ENCODE data around the gene STAT6.

Gene STAT6

DNA sequence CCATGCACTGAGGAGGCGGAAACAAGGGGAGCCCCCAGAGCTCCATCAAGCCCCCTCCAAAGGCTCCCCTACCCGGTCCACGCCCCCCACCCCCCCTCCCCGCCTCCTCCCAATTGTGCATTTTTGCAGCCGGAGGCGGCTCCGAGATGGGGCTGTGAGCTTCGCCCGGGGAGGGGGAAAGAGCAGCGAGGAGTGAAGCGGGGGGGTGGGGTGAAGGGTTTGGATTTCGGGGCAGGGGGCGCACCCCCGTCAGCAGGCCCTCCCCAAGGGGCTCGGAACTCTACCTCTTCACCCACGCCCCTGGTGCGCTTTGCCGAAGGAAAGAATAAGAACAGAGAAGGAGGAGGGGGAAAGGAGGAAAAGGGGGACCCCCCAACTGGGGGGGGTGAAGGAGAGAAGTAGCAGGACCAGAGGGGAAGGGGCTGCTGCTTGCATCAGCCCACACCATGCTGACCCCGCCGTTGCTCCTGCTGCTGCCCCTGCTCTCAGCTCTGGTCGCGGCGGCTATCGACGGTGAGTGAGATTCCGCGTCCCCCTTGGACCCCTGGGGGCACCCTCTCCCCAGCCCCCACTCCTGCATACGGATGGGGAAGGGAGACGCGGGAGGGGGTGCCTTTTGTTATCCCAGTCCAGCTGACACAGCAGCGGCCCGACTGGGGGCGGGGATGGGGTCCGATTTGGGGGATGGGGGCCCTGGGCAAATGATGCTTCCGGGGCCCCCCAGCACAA lies 17.5 kb upstream of the STAT6 start:
- in situ Hi-C loops (cut with HindIII; ENCODE audit: low sequenced_read_pairs) = loop anchor here (10.0 kb wide), 1 partner anchor 64 kb away; no protein-coding TSS in a partner anchor

DNA sequence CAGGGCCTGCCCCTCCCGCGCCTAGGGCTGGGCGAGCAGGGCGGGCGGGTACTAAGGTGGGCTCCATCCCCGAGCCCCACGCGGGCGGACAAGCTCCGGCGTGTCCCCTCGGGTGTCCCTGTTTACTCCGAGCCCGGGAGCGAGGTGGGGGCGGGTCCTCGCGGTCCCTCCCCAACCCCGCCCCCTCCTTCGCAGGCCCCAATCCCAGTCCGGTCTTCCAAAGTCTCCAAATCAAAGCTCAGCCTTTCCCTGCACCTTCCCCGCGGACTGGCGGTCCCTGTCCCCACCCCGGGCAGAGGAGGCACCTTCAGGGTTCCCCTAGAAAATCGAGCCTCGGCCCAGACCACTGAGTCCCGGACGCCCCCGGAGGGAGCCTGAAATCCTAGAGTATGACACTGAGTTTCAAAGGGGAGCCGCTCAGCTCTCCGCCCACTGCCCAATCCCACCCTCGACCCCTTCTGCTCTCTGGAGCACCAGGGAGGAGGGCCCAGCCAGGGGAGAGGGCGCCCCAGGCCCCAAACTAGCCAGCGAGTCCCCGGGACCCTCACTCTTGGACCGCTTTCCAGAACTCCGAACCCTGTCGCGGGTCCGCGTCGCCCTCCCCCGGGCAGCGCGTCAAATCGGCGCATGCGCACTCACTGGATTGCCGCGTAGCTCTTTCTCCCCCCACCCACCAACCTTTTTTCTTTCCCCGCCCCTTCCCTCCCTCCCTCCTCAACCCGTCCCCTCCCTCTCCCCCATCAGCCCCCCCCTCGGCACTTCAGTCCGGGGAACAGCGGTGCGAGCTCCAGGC lies 16.8 kb upstream of the STAT6 start, which contains the start of gene LRP1:
TSS of gene LRP1 (plus strand) at position 758 of the 793 bp plus-strand sequence. CDS start 482 bp downstream, outside the sequence.
- in situ Hi-C loops (cut with HindIII; ENCODE audit: low sequenced_read_pairs) = loop anchor here (10.0 kb wide), 1 partner anchor 63 kb away; no protein-coding TSS in a partner anchor

DNA sequence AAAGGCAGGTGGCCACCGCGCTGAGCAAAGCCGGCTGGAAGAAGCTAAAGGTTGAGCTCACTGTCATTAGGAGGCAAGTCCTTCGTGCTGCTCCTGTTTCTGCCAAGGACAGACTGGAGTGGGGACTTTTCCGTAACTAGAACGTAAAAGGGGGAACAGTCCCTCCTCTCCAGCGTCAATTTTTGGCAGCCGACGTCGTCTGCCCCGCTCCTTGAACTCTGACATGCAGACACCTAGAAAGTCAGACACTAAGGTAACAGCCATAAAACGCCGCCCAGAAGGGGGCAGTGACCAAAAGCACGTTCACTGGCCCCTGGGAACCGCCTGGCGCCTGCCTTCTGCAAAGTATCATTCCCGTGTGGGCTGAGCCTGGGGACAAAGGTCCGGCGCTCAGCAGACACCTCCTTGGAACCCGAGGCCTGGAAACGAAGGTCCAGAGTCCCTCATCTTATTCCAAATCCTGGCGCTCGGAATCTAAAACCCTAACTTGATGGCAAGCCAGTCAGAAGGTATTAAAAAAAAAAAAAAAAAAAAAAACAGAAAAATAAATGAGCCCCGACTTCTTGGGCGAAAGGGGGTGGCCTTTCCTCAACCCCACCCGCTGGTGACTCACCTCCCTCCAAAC lies 16.1 kb upstream of the STAT6 start:
- in situ Hi-C loops (cut with HindIII; ENCODE audit: low sequenced_read_pairs) = loop anchor here (10.0 kb wide), 1 partner anchor 62 kb away; no protein-coding TSS in a partner anchor

DNA sequence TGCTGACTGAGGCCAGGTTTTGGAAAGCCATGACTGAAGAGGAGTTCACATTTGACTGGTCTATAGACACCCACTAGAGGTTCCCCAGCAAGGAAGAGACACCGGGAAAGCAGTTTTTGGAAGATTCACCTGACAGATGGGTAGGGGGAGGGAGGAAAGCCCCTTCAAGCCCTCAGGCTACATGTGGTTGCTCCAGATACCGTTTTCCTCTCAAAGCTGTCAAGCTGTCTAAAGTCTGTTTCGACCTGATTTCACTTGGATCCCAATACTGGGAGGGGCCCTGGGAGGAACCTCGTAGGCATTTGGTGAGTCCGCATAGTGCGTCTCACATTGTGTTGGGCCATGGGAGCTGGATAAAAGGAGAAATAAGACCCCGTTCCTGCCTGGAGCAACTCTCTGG lies 15.4 kb upstream of the STAT6 start:
- in situ Hi-C loops (cut with HindIII; ENCODE audit: low sequenced_read_pairs) = loop anchor here (10.0 kb wide), 1 partner anchor 62 kb away; no protein-coding TSS in a partner anchor

DNA sequence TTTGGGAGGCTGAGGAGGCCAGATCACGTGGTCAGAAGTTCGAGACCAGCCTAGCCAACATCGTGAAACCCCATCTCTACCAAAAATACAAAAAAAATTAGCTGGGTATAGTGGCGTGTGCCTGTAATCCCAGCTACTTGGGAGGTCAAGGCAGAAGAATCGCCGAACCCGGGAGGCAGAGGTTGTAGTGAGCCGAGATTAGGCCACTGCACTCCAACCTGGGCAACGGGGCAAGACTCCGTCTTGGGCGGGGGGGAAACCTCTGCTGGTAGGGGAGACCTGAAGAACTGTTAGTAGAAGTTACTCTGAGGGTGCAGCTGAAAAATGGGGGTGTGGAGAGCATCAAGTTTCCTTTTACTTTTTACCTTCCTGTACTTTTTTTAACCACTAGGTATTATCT lies 14.9 kb upstream of the STAT6 start:
- in situ Hi-C loops (cut with HindIII; ENCODE audit: low sequenced_read_pairs) = loop anchor here (10.0 kb wide), 1 partner anchor 61 kb away; no protein-coding TSS in a partner anchor

DNA sequence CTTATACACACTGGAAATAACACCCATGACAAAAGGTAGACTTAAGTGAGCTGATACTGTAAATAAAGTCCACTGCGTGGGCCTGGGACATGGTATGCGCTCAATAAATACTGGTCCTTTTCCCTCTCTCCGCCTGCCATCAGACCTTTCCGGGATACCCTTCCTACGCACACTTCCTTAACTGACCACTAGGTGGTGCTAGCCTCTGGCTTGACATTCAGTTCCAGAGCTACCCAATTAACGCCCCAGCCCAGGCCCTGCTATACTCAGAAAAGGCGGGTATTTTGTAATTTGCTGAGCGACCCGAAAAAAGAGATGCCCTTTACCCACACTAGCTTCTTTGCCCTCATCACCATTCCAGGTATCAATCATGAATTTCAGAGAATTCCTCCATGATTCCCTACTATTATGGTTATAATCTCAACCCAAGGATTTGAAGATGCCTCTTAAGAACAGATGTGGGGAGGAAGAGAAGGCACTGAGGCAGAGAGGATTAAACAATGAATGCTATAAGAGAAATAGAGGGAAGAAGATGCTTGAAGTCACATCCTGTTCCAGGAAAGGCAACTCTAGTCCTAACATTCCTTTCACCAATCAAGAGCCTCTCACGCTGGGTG lies 13.2 kb upstream of the STAT6 start:
- in situ Hi-C loops (cut with HindIII; ENCODE audit: low sequenced_read_pairs) = loop anchor here (5.0 to 10.0 kb wide), 2 partner anchors 48 to 60 kb away; no protein-coding TSS in a partner anchor

DNA sequence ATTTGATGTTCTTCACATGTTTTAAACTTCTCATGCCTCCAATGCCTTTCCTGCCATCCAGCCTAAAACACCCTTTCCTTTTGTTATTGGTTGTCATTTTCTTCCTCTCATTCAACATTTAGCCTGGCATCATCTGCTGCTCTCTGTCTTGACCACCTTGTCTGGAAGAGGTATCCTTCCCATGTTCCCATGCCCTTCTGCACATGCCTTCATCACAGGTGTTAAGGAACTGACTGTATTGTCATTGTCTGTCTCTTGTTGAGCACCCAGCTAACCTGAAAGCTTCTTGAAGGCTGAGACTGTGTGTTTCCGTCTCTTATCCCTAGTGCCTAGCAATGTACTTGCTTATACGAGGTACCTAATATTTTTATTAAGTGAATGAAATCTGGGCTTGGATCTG lies 12.7 kb upstream of the STAT6 start:
- in situ Hi-C loops (cut with HindIII; ENCODE audit: low sequenced_read_pairs) = loop anchor here (5.0 to 10.0 kb wide), 2 partner anchors 48 to 59 kb away; no protein-coding TSS in a partner anchor

DNA sequence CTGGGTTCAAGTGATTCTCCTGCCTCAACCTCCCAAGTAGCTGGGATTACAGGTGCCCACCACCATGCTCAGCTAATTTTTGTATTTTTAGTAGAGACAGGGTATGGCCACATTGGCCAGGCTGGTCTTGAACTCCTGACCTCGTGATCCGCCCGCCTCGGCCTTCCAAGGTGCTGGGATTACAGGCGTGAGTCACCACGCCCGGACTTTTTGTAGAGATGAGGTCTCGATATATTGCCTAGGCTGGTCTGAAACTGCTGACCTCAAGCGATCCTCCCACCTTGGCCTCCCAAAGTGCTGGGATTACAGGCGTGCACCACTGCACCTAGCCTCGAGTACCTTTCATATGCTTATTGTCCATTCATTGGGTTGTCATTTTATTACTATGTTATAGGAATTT lies 9.6 kb upstream of the STAT6 start:
- in situ Hi-C loops (cut with HindIII; ENCODE audit: low sequenced_read_pairs) = loop anchor here (5.0 to 10.0 kb wide), 2 partner anchors 52 to 56 kb away; no protein-coding TSS in a partner anchor

DNA sequence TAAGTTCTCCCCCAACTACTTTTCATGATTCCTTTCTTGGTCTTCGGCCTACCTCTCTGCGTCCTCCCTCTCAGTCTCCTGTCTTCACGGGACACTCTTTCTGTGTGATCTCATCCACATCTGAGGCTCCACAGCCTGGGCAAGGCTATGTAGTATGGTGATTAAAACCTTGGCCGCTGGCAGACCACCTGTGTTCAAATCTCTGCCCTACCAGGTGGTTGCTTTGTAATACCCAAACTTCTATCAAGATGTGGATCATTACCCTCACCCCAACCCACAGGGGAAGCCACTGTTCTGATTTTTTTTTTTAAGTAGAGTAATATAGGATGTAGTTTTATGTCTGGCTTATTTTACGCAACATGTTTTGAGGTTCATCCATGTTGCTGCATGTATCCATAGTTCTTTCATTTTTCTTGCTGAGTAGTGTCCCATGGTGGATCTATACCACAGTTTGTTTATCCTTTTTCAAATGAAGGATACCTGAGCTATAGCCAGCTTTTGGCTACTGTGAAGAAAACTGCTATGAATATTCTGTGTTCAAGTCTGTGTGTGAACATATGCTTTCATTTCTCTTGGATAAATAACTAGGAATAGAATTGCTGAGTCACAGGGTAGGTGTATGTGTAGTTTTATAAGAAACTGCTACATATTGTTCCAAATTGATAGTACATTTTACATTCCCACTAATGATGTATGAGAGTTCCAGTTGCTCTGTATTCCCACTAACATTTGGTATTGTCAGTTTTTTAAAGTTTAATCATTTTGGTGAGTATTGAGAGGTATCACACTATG lies 8.3 kb upstream of the STAT6 start:
- in situ Hi-C loops (cut with HindIII; ENCODE audit: low sequenced_read_pairs) = loop anchor here (5.0 to 10.0 kb wide), 2 partner anchors 53 to 55 kb away; no protein-coding TSS in a partner anchor

DNA sequence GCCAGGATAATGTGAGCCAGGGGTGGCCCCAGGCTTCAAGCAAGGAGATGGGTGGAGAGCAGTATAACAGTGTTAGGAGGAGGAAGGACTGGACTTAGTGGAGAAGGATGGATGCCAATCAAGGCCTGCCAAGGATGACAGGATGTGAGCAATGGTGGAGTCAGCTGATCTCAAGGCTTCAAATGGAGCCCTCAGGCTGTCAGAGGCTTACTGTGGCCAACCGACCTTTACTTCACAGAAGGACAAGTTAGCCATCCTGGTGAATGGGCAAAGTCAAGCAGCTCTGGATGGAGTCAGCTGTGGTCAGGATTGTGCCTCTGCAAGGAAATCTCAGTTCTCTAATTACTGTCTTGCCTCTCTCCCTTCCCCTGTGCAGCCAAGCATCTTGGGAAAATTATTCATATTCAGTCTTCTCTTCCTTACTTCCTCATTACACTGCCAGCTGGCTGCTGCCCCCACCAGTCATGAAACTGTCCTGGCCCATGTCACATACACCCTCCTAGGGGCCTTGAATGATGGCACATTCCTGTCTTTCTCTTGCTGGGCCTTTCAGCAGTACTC lies 7.6 kb upstream of the STAT6 start:
- in situ Hi-C loops (cut with HindIII; ENCODE audit: low sequenced_read_pairs) = no loop called here

DNA sequence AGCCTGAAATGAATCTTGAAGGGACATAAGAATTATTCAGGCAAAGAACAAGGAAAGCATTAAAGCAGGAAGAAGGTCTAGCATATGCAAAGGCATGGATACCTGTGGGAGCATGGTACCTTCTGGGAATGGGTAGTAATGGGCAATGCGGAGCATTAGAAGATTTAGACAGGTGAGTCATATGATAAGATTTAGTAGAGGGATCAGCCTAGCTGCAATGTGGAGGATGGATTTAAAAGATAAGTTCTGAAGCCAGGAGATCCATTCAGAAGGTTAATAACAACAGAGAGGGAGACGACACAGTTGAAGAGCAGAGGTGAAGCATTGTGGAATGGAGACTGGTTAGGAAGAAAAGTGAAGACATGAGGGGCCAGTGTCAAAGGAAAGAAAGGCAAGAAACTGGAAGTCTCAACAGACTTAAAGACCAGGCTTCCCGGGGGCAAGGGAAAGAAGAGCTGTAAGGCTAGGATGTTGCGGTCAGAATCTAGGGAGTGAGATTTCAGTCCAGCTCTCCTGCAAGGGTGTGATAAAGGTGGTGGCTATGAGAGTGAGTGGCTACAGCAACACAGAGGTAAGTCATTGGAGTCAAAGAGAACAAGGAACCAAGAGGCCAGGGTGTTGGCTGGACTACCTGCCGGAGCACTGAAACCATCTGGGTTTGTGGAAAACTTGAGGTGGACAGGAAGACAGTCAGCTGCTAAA lies 5.6 kb upstream of the STAT6 start:
- in situ Hi-C loops (cut with HindIII; ENCODE audit: low sequenced_read_pairs) = no loop called here

DNA sequence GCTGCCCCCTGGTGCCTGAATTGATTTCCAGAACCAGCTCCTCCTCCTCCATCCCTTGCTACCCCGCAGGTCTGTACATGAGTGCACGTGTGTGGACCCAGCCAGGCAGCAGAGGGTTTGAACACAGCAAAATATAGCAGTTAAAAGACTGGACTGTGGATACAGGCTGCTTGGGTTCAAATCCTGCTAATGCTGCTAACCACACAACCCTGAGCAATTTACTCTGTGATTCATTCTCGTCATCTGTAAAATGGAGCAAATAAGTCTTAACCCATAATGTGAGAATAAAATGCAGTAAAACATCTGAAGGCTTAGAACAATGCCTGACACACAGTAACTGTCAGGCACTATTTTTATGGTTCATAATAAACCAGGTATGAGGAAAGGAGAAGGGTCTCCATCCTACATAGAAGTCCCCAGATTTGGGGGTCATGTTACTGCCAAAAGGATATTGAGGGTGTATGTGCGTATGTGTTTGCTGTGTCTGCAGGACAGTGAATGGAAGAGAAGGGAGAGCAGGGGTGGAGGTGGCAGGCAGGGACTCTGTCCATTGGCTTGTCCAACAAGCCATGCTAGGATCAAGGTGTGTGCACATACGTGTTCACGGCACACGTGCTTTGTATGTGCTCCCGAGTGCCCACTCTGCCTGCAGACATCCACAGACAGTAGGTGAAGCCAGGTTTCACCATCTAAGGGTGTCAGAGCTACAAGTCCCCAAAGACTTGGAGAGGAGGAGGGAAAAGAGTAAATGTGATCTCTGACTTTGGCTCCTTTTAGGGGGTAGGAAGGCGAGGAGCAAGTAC lies 1.5 kb upstream of the STAT6 start:
- in situ Hi-C loops (cut with HindIII; ENCODE audit: low sequenced_read_pairs) = no loop called here

DNA sequence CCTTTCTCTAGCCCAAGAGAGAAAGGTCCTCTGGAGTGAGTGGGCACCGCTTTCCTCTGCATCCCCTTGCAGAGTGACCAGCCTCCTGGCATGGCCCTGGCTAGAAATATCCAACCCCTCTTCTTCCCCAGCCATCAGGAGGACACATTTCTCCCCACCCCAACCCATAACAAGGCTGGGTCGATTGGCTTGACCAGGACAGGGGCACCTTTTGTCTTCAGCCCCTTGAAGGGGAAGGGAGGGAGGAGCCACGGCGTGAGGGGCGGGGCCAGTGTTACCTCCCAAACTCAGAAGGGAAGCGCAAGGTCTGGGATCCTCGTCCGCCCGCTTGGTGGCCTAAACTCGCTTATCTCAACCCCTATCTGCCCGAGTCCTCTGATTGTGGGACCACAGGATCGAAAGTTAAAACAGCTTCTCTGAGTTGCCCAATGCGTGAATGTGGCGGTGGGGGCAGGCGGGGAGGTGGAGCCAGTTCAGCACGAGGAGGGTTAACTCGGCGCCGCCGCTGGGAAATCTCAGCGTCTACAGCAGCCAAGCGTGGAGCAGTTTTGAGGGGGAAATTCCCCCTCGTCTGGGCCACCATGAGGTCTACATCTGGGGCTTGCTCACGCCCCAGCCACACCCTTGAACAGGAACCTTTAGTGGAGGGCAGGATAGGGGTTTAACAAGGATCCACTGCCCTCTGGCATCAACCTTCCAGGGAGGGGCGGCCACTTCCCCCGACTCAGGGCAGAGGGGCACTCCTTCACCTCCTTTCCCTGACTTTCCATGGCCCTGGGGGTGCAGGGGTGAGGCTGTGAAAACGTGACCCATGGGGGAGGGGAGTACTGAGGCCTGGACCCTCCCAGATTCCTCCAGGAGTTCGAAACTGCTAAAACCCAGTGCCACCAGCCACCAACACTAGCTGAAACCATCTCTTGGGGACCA lies 795 bp downstream of the STAT6 start:
- in situ Hi-C loops (cut with HindIII; ENCODE audit: low sequenced_read_pairs) = no loop called here

DNA sequence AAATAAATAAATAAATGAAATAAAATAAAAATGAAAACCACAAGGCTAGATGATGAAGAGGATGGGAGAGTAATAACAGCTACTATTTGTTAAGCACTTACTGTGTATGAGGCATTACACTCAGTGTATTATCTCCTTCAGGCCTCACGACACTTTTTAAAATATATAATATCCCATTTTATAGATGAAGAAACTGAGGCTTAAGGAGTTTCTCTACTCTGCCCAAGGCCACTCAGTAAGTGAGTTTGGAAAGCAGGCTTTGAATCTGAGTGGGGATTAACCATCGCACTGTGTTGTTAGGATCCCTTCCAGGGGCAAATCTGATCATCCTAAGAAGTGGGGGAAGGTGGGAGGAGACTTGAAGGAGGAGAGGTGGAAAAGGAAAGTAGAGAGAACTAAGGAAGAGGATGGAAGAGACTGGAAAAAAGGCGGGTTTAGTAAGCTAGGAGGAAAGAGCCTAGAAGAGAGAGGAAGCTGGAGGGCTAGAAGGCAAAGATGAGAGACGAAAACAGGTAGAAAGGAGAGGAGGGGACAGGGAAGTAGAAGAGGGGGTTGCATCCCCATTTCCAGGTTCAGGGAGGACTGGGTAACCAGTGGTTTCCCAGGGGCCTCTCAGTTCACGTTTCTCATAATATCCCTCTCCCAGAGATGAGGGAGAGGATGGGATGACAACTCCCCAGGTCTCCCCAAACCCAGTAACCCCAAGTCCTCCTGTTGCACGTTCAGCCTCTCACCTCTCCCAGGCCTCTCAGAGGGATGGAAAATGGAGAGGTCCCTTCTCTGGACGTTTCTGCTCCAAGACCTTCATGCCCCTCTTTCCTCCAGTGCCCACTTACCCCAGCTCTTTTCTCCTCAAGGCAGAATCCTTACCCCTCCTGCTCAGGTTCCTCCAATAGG lies 1.7 kb downstream of the STAT6 start:
- in situ Hi-C loops (cut with HindIII; ENCODE audit: low sequenced_read_pairs) = no loop called here

DNA sequence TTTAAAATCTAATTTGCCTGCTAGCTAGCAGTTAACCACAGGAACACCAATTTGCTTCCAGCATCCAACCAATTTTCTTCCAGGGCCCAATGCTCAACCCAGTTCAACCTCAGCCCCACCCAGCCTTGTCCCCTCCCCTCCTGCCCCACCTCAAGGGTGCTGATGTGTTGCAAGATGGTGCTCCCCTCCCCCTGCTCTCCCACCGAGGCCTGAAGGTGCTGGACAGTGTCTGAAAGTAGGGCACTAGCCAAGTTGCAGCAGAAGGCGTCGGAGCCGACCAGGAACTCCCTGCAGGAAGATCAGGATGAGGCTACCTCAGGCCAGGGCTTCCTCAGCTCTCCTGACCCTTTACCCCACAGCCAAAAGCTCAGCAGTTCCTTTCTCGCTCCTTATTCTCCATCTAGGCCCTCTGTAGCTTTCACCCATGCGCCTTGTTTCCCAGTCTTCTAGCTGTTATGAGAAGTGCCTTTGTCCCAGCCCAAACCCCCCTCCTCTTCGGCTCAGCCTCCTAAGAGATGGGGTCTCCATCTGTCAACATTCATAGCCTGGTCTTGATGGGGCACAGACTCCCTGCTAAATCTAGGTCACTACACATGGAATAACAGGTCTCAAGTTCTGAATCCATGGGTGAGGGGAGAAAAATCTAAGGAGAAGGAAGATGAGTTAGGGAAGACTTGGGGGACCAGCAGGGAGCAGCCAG lies 3.6 kb downstream of the STAT6 start:
- in situ Hi-C loops (cut with HindIII; ENCODE audit: low sequenced_read_pairs) = no loop called here
